Kidney (tissue), 14 donors: Measurements from ENCODE around the gene FAF1. TPM values are rescaled to one million over a fixed set of nuclear protein-coding genes. Genes with fewer than 3 reads are reported as not detected.

Experiments
- DNase-seq, 5 donors: peaks; one replicate each; pipeline ENCODE4 v3.0.0-alpha.2; 2013 to 2020
- FAIRE-seq: peaks from 2 replicates; lab custom pipeline; 2012; peaks lifted over from hg19 to GRCh38; lab: Jason Lieb, UNC
- H3K27ac ChIP-seq, 2 donors: one replicate each; pipeline ENCODE4 v1.7.0; 2013; ENCODE audit warnings: low read depth in 2 of 2, low read length in 2 of 2, inconsistent platforms in 1 of 2
- H3K27me3 ChIP-seq: one replicate; pipeline ENCODE4 v1.7.1; 2013; ENCODE audit warnings: low read length, inconsistent platforms; ENCODE audit not compliant: control insufficient read depth, insufficient read depth
- H3K36me3 ChIP-seq, 3 donors: one replicate each; pipeline versions ENCODE4 v1.7.0 to v1.7.1; 2013; ENCODE audit warnings: low read length in 3 of 3, control low read depth in 1 of 3, inconsistent platforms in 1 of 3; ENCODE audit not compliant: insufficient read depth in 3 of 3, control insufficient read depth in 2 of 3
- H3K4me1 ChIP-seq, 3 donors: one replicate each; pipeline versions ENCODE4 v1.7.0 to v1.7.1; 2013; ENCODE audit warnings: low read length in 3 of 3, inconsistent platforms in 1 of 3, low read depth in 1 of 3; ENCODE audit not compliant: control insufficient read depth in 2 of 3, insufficient read depth in 2 of 3
- H3K4me3 ChIP-seq, 3 donors: one replicate each; pipeline versions ENCODE4 v1.7.0 to v1.8.1; 2013; ENCODE audit warnings: low read length in 3 of 3, control low read depth in 1 of 3, inconsistent platforms in 1 of 3
- H3K9ac ChIP-seq, 3 donors: one replicate each; pipeline versions ENCODE4 v1.7.0 to v1.7.1; 2013; ENCODE audit warnings: low read length in 3 of 3, control low read depth in 1 of 3, inconsistent platforms in 1 of 3
- H3K9me3 ChIP-seq, 3 donors: one replicate each; pipeline versions ENCODE4 v1.7.0 to v1.7.1; 2013; ENCODE audit warnings: low read length in 3 of 3, control low read depth in 1 of 3, inconsistent platforms in 1 of 3; ENCODE audit not compliant: control insufficient read depth in 2 of 3, insufficient read depth in 1 of 3
- intact Hi-C: fragments of 100-400 bp; cut with DNase I; formaldehyde crosslinking; loops from one replicate; pipeline ENCODE4 v1.11.1; 2022
- polyA plus RNA-seq: library from polyadenylated mRNA; stranded (reverse); fragments of 350-450 nt; fragmentation: Illumina TruSeq; extraction: RNeasy Lipid Tissue Mini Kit (QIAGEN cat#74804); gene quantifications from one replicate; pipeline ENCODE4 v1.2.3, GENCODE V29; 2014; ENCODE audit warnings: low read depth, low replicate concordance; ENCODE audit not compliant: insufficient read depth
- total RNA-seq: library from RNA; stranded (reverse); fragmentation: NEBNext Ultra II Directional; extraction: Animal tissue kit (Norgen Biotek cat#: 25700); gene quantifications from one replicate; pipeline ENCODE4 v1.2.1, GENCODE V29; 2021
- TF ChIP-seq, protein P1 (sequence below): IDR thresholded peaks from 3 replicates; pipeline ENCODE4 v1.5.1; 2012; ENCODE audit warnings: mild to moderate bottlenecking, moderate library complexity, borderline replicate concordance; ENCODE audit not compliant: insufficient read depth; ENCODE audit errors: extremely low read depth
- donor health status: control.
- donor health status: control.
- donor health status: control.
- donor health status: control.
- donor health status: control.
- donor health status: DM: yes; HTN: yes; CAD: no.
- donor health status: Normal renal cell carcinoma (clear cell type).

The FAF1 gene
- total and polyA plus RNA-seq, 2 donors from 2014 or later = 50.1 to 72.8 TPM

DNA sequence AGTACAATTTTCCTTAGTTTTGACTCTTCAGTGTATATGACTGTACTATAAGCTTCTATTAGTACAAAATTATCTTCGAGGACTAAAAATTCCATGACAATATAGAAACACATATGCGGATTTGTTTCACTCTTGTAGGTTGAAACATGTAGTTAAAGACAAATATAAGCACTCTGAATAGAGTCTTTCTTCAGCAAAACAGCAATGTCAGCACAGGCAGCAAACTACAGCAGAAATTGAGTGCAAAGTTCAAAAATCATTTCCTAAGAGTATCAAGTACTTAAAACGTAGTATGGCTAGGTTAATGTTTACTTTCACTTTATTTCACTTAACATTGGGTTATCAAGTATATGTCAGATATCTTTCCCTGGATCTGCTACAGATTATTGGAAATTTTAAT lies 106.7 kb downstream of the FAF1 start:
- Histone ChIP-seq H3K4me3 (peak overlapping the region in 2 of 3 donors; percentile 1 to 33), H3K9me3 (no peaks in the 10 kb centered on the region), H3K9ac (no peak overlapping the region), H3K36me3 (no peaks in the 10 kb centered on the region), H3K27ac (no peak overlapping the region), H3K27me3 (no peaks in the 10 kb centered on the region), H3K4me1 (peaks cover 0 to 11% (median 0%) of the 10 kb centered on the region in 3 donors)
- FAIRE-seq (peak; percentile 78), DNase-seq (no peak)
- intact Hi-C loops = no loop called here
- TF ChIP-seq, protein P1, sequence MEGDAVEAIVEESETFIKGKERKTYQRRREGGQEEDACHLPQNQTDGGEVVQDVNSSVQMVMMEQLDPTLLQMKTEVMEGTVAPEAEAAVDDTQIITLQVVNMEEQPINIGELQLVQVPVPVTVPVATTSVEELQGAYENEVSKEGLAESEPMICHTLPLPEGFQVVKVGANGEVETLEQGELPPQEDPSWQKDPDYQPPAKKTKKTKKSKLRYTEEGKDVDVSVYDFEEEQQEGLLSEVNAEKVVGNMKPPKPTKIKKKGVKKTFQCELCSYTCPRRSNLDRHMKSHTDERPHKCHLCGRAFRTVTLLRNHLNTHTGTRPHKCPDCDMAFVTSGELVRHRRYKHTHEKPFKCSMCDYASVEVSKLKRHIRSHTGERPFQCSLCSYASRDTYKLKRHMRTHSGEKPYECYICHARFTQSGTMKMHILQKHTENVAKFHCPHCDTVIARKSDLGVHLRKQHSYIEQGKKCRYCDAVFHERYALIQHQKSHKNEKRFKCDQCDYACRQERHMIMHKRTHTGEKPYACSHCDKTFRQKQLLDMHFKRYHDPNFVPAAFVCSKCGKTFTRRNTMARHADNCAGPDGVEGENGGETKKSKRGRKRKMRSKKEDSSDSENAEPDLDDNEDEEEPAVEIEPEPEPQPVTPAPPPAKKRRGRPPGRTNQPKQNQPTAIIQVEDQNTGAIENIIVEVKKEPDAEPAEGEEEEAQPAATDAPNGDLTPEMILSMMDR = no peak

DNA sequence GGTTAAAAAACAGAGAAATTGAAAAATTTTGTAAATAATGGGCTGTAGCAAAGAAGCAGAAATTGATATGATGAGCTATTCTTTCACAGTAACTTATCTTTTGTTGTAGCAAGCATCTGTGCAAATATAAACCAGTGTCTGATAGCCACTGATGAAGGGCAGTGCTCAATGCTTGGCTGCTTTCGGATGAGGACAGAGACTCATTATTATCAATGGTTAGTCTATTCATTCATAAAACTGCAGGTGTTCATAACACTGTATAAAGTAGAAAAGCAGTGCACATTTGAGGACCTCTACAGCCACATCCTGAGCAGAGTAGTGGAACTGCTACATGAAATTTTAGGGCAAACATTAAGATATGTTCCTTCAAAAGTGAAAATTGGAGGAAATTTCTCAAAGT lies 107.2 kb downstream of the FAF1 start:
- TF ChIP-seq, protein P1 = no peak
- Histone ChIP-seq H3K9ac (no peak overlapping the region), H3K36me3 (no peaks in the 10 kb centered on the region), H3K27ac (no peak overlapping the region), H3K4me1 (peaks cover 0 to 11% (median 0%) of the 10 kb centered on the region in 3 donors), H3K9me3 (no peaks in the 10 kb centered on the region), H3K27me3 (no peaks in the 10 kb centered on the region), H3K4me3 (peak overlapping the region in 2 of 3 donors; percentile 1 to 33)
- FAIRE-seq = no peak
- DNase-seq = no peak
- intact Hi-C loops = no loop called here

DNA sequence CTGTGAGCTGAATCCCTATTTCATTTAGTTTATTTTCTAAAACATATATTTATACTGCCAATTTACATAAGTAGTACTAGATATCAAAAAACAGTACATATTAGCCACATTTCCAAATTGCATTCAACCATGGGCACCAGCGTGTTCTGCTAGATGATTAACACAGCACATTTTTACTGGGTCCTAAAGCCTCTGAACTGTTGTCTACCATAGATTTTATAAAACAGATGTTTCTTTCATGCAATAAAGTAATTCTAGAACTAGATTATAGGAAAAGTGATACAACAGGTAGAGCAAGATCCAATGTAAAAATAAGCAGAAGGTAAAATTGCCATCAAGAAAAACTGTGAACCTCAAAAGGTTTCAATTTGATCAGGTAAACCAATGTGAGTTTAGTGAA lies 108.6 kb downstream of the FAF1 start:
- TF ChIP-seq, protein P1 = no peak
- FAIRE-seq (no peak), DNase-seq (peak in 1 of 5 donors; percentile 8)
- H3K36me3 ChIP-seq = no peaks in the 10 kb centered on the region
- H3K4me1 ChIP-seq = peaks cover 0 to 11% (median 0%) of the 10 kb centered on the region in 3 donors
- H3K27me3 ChIP-seq = no peaks in the 10 kb centered on the region
- H3K4me3 ChIP-seq = no peak overlapping the region
- no peak overlapping the region for H3K9ac ChIP-seq
- H3K27ac ChIP-seq = no peak overlapping the region
- no peaks in the 10 kb centered on the region for H3K9me3 ChIP-seq
- intact Hi-C loops = no loop called here

DNA sequence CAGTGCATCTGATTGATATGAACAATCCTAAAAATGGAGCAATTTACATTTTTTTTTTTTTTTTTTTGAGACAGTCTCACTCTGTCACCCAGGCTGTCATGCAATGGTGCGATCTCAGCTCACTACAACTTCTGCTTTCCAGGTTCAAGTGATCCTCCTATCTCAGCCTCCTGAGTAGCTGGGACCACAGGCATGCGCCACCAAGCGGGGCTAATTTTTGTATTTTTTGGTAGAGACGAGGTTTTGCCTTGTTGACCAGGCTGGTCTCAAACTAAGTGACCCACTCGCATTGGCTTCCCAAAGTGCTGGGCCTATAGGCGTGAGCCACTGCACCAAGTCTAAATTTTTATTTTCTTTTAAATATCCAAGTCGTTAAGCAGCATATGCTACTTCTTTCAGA lies 109.0 kb downstream of the FAF1 start:
- Histone ChIP-seq H3K4me1 (peaks cover 0 to 11% (median 0%) of the 10 kb centered on the region in 3 donors), H3K9me3 (no peaks in the 10 kb centered on the region), H3K36me3 (no peaks in the 10 kb centered on the region), H3K4me3 (no peak overlapping the region), H3K27ac (no peak overlapping the region), H3K9ac (no peak overlapping the region), H3K27me3 (no peaks in the 10 kb centered on the region)
- intact Hi-C loops = no loop called here
- TF ChIP-seq, protein P1 = no peak
- no peak for DNase-seq
- no peak for FAIRE-seq
